Measurements from ENCODE around the gene WDR86.
A peak's percentile ranks its signal among the peaks of the same experiment; 100 is the strongest.

WDR86 gene

GRCh38 chr7:151389768-151390597, 19.9 kb downstream of the WDR86 start:
- no peak for DNase-seq

DNA sequence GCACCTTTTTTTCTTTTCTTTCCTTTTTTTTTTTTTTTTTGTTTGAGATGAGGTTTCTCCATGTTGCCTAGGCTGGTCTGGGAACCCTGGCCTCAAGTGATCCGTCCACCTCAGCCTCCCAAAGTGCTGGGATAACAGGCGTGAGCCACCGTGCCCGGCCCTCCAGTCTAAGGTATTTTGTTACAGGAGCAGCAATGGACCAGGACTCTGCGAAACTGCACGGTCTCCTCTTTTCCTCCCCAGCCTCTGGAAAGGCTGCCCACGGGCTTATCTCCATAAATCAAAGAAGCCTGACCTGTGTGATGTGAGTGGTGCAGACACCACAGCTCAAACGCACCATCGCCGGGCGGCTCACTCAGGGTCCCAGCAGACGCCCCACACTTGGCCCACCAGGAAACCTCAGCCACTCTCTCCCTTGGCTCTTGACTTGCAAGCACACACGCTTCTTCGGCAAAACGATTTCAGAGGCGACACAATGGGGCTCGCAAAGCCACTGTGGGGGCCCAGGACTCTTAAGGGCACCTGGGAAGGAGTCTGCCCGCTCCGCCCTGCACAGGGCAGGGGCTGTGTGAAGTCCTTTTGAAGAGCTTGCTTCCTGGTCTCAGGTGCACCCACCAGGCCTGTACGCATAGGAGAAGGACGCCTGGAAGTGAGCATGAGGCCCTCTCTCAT, 20.6 kb downstream of the WDR86 start:
- no peak for DNase-seq

DNA sequence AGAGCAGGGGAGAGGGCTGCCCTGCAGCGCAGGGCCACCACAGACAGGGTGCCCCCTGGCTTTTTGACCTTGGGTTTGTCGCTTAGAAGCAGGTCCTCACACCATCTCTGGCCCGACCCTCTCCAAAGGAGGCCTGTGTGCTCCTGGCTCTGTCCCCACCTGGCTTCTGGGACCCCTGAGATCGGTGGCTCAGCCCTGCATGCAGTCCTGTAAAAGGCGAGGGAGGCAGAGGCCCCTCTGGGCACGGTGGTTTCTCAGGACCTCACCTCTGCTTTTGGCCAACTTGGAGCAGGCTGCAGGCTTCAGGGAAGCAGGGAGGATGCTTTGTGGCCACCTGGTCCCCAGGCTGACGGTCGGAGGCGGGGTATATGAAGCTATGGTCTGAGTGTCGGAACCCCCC, 21.4 kb downstream of the WDR86 start:
- DNase-seq, result no peak

- no peak for DNase-seq
These were observed 21.9 kb downstream of the WDR86 start for GRCh38 chr7:151388007-151388297.

DNA sequence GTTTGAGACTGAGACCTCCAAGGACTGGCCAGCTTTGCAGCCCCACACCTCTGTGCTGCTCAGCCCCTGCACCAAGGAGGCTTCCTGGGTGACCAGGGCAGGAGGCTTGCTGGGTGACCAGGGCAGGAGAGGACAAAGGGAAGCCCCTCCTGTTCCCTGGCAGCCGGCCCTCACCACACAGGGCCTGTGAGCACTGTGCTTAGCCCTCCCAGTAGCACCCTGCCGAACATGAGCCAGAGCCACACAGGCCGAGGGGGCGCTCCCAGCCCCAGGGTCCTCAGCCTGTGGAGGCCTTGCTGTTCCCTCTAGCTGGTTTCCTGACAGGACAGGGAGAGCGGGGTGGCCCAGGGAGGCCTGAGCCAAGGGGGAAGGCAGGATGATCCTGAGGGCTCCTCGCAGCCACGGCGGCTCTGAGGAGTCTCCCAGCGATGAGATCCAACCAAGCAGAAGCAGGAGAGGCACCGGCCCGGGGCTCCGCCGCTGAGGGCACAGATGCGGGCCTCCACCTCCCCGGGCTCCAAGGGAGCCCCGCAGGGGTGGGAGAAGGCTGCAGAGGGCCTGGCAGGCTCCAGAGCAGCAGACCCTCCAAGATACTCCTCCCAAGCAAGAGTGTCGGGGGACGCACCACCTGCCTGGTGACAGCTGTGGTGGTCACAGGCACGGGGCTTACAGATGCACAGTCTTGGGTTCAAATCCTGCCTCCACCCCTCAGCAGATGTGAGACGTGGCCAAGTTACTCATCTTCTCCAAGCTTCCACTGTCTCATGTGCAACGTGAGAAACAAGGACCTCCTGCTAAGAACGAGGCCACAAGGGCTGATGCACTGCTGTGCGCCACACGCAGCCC, 22.5 kb downstream of the WDR86 start:
- DNase-seq, result no peak

- no peak for DNase-seq
These were observed 23.3 kb downstream of the WDR86 start for GRCh38 chr7:151386301-151387160.

DNA sequence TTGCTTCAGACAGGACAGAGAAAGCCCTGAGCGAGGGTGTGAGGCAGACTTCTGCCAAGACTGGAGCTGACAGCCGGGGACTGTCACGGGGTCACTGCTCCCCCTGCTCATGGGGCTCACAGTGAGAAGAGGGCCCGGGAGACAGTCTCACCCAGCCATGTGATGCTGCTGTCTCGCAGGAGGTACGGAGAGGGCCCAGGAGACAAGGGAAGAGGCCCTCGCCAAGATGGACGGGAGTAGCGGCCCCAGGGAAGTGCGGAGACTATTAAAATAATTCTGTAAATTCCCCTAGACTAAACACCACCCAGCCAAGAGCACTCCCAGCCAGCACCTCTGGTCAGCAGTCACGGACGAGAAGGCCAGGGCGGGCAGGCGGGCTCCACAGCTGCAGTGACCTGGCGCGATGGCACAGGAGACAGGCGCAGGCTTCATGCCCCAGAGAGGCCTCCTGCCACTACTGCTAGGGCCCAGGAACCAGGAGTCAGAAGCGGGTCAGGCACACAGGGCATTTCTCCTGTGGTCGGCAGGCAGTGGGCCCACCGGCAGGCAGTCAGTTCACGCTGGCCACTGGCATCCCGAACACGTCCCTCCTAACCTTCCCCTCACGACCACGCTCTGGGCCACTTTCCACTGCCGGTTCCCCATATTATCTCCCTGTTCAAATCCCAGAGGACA, 24.1 kb downstream of the WDR86 start:
- no peak for DNase-seq

- DNase-seq, result no peak
These were observed 24.8 kb downstream of the WDR86 start for GRCh38 chr7:151384776-151385625.

DNA sequence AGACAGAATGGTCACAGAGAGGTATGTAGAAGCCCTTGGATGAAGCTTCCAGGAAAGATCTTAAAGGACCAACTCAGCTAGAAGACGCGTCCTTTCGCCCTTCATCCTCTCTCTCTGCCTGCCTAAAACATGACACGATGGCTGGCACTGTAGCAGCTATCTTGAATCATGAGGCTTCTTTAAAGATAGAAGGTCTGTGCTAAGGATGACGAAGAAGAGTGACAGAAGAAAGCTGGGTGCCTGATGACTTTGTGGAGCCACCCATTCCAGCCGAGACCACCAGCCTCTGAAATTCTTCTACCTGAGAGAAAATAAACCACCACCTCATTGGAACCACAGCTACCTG, 25.5 kb downstream of the WDR86 start:
- no peak for DNase-seq

GRCh38 chr7:151383638-151384351, 26.0 kb downstream of the WDR86 start:
- DNase-seq, result no peak

GRCh38 chr7:151382079-151382885, 27.6 kb downstream of the WDR86 start:
- DNase-seq, result peak; percentile 22

DNA sequence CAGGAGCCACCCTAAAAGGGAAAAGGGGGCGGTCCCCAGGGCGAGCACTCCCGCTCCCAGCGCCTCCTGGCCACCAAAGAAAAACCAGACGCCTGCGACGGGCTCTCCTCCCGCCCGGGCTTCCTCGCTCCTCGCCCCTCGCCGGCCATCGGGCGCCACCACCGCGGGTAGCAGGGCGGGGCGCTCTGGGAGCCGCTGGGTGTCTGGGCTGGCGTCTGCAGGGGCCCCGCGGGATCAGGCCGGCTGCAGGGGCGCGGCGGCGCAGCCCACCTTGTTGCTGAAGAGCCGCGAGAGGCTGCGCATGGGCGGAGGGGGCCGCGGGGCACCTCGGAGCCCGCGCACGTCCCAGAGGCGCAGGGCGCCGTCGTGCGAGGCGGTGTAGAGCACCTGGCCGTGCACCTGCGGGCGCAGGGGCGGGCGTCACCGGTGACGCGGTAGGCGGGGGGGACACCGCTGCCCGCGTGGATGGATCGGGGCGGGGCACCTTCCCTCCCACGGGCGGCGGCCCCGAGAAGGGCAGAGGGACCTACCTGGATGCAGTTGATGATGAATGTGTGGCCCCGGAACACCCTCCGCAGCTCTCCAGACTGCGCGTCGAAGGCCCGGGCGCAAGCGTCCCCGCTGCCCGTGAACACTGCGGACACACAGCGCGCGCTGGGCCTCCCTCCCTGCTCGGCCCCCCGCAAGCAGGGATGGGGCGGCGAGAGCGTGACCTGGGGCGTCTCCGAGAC, 28.3 kb downstream of the WDR86 start:
- peak; percentile 30 for DNase-seq

DNA sequence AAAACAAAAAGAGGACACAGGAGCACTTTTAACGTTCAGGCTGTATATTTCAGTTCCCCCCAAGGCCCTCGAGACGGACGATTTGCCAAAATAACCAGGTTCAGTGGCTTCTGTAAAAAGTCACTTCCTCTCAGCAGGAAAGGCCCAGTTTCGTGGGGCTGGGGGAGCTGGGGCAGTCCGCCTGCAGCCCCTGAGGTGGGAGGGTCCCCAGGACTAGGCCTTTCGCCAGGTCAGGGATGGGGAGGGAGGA, 28.8 kb downstream of the WDR86 start:
- DNase-seq, result no peak

GRCh38 chr7:151380199-151381097, 29.4 kb downstream of the WDR86 start:
- DNase-seq, result no peak

GRCh38 chr7:151379534-151380198, 30.2 kb downstream of the WDR86 start:
- DNase-seq, result no peak

- DNase-seq, result no peak
These were observed 30.7 kb downstream of the WDR86 start for GRCh38 chr7:151379193-151379520.

GRCh38 chr7:151378496-151379192, 31.2 kb downstream of the WDR86 start:
- DNase-seq, result no peak
